Fibroblast of skin of scalp (primary cell): Measurements from ENCODE around the gene IL6R.
A peak's percentile ranks its signal among the peaks of the same experiment; 100 is the strongest.

Experiments used
- DNase-seq: peaks from one replicate; pipeline ENCODE4 v3.0.0-alpha.2; 2013

Gene IL6R

GRCh38 chr1:154427173-154428139 is 22.3 kb downstream of the IL6R start:
- no peak for DNase-seq

- no peak for DNase-seq
Measured at GRCh38 chr1:154429118-154429517, 24.0 kb downstream of the IL6R start.

- no peak for DNase-seq
Measured at GRCh38 chr1:154429841-154430611, 24.9 kb downstream of the IL6R start.

- no peak for DNase-seq
Measured at GRCh38 chr1:154430903-154431302, 25.8 kb downstream of the IL6R start.

- peak; percentile 90 for DNase-seq
Measured at GRCh38 chr1:154431586-154432373, 26.6 kb downstream of the IL6R start.

- DNase-seq: peak; percentile 37
Measured at GRCh38 chr1:154433161-154433764, 28.1 kb downstream of the IL6R start.

GRCh38 chr1:154434346-154435085 is 29.4 kb downstream of the IL6R start:
- peak; percentile 84 for DNase-seq

- no peak for DNase-seq
Measured at GRCh38 chr1:154435599-154436200, 30.6 kb downstream of the IL6R start.

- DNase-seq: no peak
Measured at GRCh38 chr1:154436433-154436832, 31.3 kb downstream of the IL6R start.

GRCh38 chr1:154440036-154440804 is 35.1 kb downstream of the IL6R start:
- DNase-seq: no peak

- DNase-seq: no peak
Measured at GRCh38 chr1:154441241-154441888, 36.2 kb downstream of the IL6R start.

- DNase-seq: peak; percentile 59
Measured at GRCh38 chr1:154442006-154442740, 37.0 kb downstream of the IL6R start.

- no peak for DNase-seq
Measured at GRCh38 chr1:154443274-154444013, 38.3 kb downstream of the IL6R start.

- peak; percentile 69 for DNase-seq
Measured at GRCh38 chr1:154445040-154445472, 39.9 kb downstream of the IL6R start.

GRCh38 chr1:154446292-154446691 is 41.1 kb downstream of the IL6R start:
- peak; percentile 95 for DNase-seq

- DNase-seq: peak; percentile 59
Measured at GRCh38 chr1:154446789-154447188, 41.6 kb downstream of the IL6R start.

- DNase-seq: no peak
Measured at GRCh38 chr1:154448331-154448811, 43.2 kb downstream of the IL6R start.

GRCh38 chr1:154453161-154453560 is 48.0 kb downstream of the IL6R start:
- DNase-seq: peak; percentile 66
